Measurements from ENCODE around the gene POLG2. TPM values are rescaled to one million over a fixed set of nuclear protein-coding genes. Genes with fewer than 3 reads are reported as not detected.

The POLG2 gene
- total and polyA plus RNA-seq, 9 of the 15 experiments (the other 6 are each of a cell fraction or from before 2014, with no cell fraction given): 13.4 to 44.8 (median 37.0) TPM

- TF ChIP-seq CUX1 (CRISPR knock-in tag; IDR thresholded peaks at IDR 0.05) (no peak), SRSF1 (IDR thresholded peaks at IDR 0.05; ENCODE audit: low read depth, low read length) (no peak), ZNF184 (CRISPR knock-in tag; IDR thresholded peaks at IDR 0.05) (no peak), E2F1 (CRISPR knock-in tag; IDR thresholded peaks at IDR 0.05) (peak; percentile 53; the same call in 1 of the 2 replicates), ZNF436 (CRISPR knock-in tag; IDR thresholded peaks at IDR 0.05) (no peak), HDAC8 (tag; IDR thresholded peaks at IDR 0.05) (no peak), FOXA3 (CRISPR knock-in tag; conservative IDR thresholded peaks at IDR 0.05 in 1 of 2, IDR thresholded peaks at IDR 0.05 in 1 of 2) (no peak; a peak in 1 of 4 replicates), KDM5B (IDR thresholded peaks at IDR 0.05; ENCODE audit: insufficient replicate concordance, low read depth, low read length) (peak; percentile 65), HSF4 (CRISPR knock-in tag; IDR thresholded peaks at IDR 0.05; ENCODE audit: borderline replicate concordance) (no peak), NUFIP1 (IDR thresholded peaks at IDR 0.05; ENCODE audit: partially characterized antibody) (no peak), POLR2B (IDR thresholded peaks at IDR 0.05; ENCODE audit: low read depth, partially characterized antibody) (peak; percentile 79), ZNF224 (CRISPR knock-in tag; IDR thresholded peaks at IDR 0.05) (no peak), MCM7 (IDR thresholded peaks at IDR 0.05) (no peak), ARID2 (IDR thresholded peaks at IDR 0.05) (no peak), TBP (optimal IDR thresholded peaks at IDR 0.05; ENCODE audit: low read depth, low read length) (no peak), HNRNPUL1 (IDR thresholded peaks at IDR 0.05; ENCODE audit: low read length) (no peak), EHMT2 (IDR thresholded peaks at IDR 0.05) (no peak), ZBTB33 (CRISPR knock-in tag; IDR thresholded peaks at IDR 0.05) (peak; percentile 36; the same call in 1 of the 2 replicates), KDM2B (CRISPR knock-in tag; IDR thresholded peaks at IDR 0.05) (no peak), ZNF232 (CRISPR knock-in tag; IDR thresholded peaks at IDR 0.05) (peak; percentile 21; the same call in 1 of the 2 replicates)
These were observed 9.9 kb upstream of the POLG2 start, which contains the start of gene CEP95 (continued) for GRCh38 chr17:64506576-64507412.
